Body of pancreas (tissue), 4 donors: ENCODE data around the gene CHST10. TPM values are rescaled to one million over a fixed set of nuclear protein-coding genes. Genes with fewer than 3 reads are reported as not detected.

Source experiments
- ATAC-seq: fragments of 150-250 bp; one replicate; pipeline ENCODE4 v1.9.1; 2016
- DNase-seq, 4 donors: peaks; one replicate each; pipeline ENCODE4 v3.0.0-alpha.2; 2019
- H3K27ac ChIP-seq, 4 donors: fragments of 200-600 bp; sonication (generic); 1 replicate in 3 of 4; 2 replicates in 1 of 4; pipeline versions ENCODE4 v1.5.1 to v1.6.1; 2016 to 2019; ENCODE audit warnings: mild to moderate bottlenecking in 1 of 4, mixed read lengths in 1 of 4, moderate library complexity in 1 of 4
- H3K27me3 ChIP-seq, 2 donors: fragments of 200-600 bp; sonication (generic); one replicate each; pipeline ENCODE4 v1.6.0; 2016; ENCODE audit warnings: mild to moderate bottlenecking in 1 of 2
- H3K36me3 ChIP-seq, 2 donors: fragments of 200-600 bp; sonication (generic); replicated peaks in 1 of 2; 2 replicates each; pipeline ENCODE4 v1.5.1; 2016; ENCODE audit warnings: low read depth in 2 of 2; ENCODE audit not compliant: insufficient read depth in 1 of 2
- H3K4me1 ChIP-seq: fragments of 200-600 bp; sonication (generic); one replicate; pipeline ENCODE4 v1.6.0; 2016
- H3K4me3 ChIP-seq, 2 donors: fragments of 200-600 bp; sonication (generic); 1 replicate in 1 of 2; 2 replicates in 1 of 2; pipeline ENCODE4 v1.5.1; 2016 to 2019
- H3K9me3 ChIP-seq, 3 donors: fragments of 200-600 bp; sonication (generic); 1 replicate in 2 of 3; 2 replicates in 1 of 3; pipeline ENCODE4 v1.5.1; 2016
- POLR2A ChIP-seq, 3 donors: fragments of 450-650 bp; IDR thresholded peaks; one replicate each; pipeline ENCODE4 v1.6.1; 2016; ENCODE audit warnings: antibody characterized with exemption in 3 of 3, mild to moderate bottlenecking in 2 of 3
- WGBS, 2 donors: methylation state at CpG; one replicate each; pipeline ENCODE4 v1.1.5; 2017; 5-methylcytosine and 5-hydroxymethylcytosine counted together
- intact Hi-C: fragments of 100-400 bp; cut with DNase I; formaldehyde crosslinking; loops from one replicate; pipeline ENCODE4 v1.15.1; 2023
- total RNA-seq, 2 donors: library from RNA; depleted of rRNA; stranded (reverse); fragments of >200 nt; gene quantifications; one replicate each; pipeline ENCODE4 v1.1.0, GENCODE V29; 2016
- TF ChIP-seq, protein P1 (sequence below), 7 experiments: fragments of 450-650 bp in 4 of 7; fragments of 200-600 bp in 3 of 7; sonication (generic) in 3 of 7; IDR thresholded peaks; one replicate each; pipeline ENCODE4 v1.5.1; 2016 to 2019; ENCODE audit warnings: antibody characterized with exemption in 7 of 7

CHST10 gene
- total RNA-seq, 2 donors from 2014 or later: 2.3 to 13.0 TPM

DNA sequence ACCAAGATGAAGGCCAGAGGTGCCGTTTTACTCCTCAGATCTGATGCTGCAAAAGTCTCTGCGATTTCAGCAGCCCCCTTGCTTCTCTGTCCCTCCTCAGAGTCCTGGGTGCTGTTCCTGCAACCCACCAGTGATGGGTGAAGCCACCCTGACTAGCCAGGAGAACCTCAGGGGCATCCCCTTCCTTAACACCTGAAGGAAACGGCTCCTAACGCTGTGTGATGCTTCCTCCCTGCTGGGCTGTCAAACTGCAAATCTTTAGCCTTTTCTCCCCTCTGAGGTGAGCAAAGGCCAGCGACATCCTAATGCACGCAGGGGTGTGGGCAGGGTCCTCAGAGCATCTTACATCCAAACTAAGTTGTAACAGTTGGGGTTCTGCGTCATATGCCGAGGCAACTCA is 24.8 kb downstream of the CHST10 start:
- DNase-seq: no peak
- intact Hi-C loops: no loop called here
- Histone ChIP-seq H3K36me3 (peaks cover 0 to 3% of the 10 kb centered on the region in 2 donors), H3K4me1 (no peaks in the 10 kb centered on the region), H3K27me3 (no peaks in the 10 kb centered on the region), H3K4me3 (no peak overlapping the region), H3K27ac (no peak overlapping the region), H3K9me3 (no peaks in the 10 kb centered on the region)
- TF ChIP-seq, protein P1, sequence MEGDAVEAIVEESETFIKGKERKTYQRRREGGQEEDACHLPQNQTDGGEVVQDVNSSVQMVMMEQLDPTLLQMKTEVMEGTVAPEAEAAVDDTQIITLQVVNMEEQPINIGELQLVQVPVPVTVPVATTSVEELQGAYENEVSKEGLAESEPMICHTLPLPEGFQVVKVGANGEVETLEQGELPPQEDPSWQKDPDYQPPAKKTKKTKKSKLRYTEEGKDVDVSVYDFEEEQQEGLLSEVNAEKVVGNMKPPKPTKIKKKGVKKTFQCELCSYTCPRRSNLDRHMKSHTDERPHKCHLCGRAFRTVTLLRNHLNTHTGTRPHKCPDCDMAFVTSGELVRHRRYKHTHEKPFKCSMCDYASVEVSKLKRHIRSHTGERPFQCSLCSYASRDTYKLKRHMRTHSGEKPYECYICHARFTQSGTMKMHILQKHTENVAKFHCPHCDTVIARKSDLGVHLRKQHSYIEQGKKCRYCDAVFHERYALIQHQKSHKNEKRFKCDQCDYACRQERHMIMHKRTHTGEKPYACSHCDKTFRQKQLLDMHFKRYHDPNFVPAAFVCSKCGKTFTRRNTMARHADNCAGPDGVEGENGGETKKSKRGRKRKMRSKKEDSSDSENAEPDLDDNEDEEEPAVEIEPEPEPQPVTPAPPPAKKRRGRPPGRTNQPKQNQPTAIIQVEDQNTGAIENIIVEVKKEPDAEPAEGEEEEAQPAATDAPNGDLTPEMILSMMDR (IDR thresholded peaks at IDR 0.05): no peak
- no peak for TF ChIP-seq POLR2A (IDR thresholded peaks at IDR 0.05)
- no peak for ATAC-seq
- WGBS, 2 donors: 93 to 100% methylated on average over 2 to 8 of the region's 8 CpGs

DNA sequence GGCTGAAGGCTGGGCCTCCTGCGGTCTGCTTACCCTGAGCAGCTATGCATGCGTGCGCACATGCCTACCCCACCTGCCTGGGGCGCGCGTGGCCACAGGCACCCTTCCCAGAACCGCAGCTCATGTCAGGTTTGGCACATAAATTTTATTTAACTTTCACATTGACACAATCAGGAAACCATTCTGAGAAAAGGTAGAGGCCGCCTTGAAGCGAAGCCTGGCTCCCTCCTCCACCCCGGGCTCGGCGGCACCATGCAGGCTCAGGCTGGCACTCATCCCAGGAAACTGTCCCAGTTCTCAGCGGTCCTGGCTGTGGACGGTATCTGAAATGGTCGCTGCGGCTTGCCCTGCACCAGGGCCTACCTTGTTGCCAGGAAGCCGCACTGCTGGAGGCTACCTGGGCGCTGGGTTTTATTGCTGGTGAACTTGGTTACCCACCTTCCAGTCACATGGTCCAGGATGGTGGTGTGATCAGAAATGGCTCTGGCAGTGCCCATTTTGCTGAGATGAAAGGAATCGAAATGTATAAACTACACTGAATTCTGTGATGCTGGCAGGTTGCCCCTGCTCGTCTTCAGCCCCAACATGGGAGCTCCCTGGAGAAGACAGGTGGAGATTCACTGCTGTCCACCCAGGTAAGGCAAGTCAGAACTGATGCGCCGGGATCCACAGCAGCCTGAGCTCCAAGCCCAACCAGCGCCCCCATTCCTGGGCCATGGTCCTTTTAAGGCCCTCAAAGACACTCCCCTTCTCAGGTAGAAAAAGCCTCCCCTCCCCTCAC is 25.5 kb downstream of the CHST10 start:
- H3K4me3 ChIP-seq: no peak overlapping the region
- H3K27ac ChIP-seq: no peak overlapping the region
- DNase-seq (peak in 1 of 4 donors; percentile 14), ATAC-seq (no peak)
- H3K9me3 ChIP-seq: no peaks in the 10 kb centered on the region
- 92 to 97% methylated on average over 23 of the region's 23 CpGs for WGBS, 2 donors
- TF ChIP-seq, protein P1 (IDR thresholded peaks at IDR 0.05): no peak
- TF ChIP-seq POLR2A (IDR thresholded peaks at IDR 0.05): no peak
- H3K27me3 ChIP-seq: no peaks in the 10 kb centered on the region
- intact Hi-C loops: no loop called here
- H3K4me1 ChIP-seq: no peaks in the 10 kb centered on the region
- H3K36me3 ChIP-seq: peaks cover 0 to 2% of the 10 kb centered on the region in 2 donors

DNA sequence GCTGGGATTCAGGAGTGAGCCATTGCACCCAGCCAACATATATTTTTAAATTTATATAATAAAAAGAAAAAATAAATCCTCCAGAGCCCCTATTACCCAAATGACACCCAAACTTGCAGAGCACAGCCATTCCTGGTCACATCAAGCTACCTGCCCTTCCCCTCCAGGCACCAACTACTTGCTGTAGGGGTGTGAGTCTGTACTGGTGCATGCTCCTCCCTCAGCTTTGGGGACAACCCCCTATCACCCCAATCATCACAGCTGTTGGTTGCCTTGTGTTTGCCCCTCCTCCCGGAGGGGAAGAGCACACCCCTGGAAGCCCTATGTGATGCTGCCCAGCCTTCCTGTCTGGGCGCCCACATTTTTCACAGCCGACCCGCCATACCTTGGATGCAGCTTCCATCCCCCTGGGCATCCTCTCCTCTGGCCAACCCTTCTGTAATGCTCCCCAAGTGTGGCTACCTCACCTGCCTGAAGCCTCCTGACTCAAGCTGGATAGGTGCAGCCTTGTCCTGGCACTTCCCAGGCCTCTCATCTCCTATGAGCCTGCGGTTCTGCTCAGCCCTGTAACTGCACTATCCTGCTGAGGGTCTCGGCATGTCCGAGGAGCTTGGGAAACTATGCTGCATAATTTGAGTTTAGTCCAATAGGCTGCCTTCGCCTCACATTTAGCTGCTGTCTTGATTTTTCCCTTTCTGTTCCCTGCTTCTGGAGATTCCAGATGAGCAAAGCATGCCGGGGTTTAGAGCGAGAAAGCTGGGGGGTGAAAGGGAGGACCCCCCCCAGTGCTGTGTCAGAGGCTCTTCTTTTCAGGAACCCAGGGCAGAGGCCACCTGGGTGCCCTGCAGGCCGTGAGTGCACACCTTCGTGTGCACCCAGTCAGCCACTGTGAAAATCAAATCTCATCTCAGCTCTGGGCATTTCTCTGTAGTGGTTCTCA is 27.2 kb downstream of the CHST10 start:
- 92 to 96% methylated on average over 12 of the region's 12 CpGs for WGBS, 2 donors

DNA sequence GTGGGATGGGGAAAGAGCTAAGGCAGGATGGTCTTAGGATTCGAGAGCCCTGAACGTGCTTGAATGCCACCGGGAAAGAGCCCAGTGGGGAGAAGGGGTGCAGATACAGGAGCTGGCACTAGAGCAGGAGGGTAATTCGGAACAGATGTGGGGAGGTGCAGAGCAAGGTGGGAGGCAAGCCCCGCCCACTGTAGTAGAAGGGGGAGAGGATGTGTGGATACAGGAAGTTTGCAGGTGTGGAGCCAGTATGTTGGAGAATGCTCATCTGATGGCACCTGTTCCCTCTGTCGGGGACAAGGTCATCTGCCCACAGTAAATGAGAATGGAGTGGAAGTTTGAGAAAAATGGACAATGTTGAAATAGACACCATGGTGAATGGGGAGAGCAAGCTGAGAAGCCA is 28.8 kb downstream of the CHST10 start:
- Histone ChIP-seq H3K36me3 (peaks cover 0 to 2% of the 10 kb centered on the region in 2 donors), H3K27ac (no peak overlapping the region), H3K4me1 (no peaks in the 10 kb centered on the region), H3K27me3 (no peaks in the 10 kb centered on the region), H3K4me3 (no peak overlapping the region), H3K9me3 (no peaks in the 10 kb centered on the region)
- no peak for DNase-seq
- WGBS, 2 donors: 83 to 85% methylated on average over 6 of the region's 6 CpGs
- no peak for ATAC-seq
- TF ChIP-seq, protein P1 (IDR thresholded peaks at IDR 0.05): no peak
- no peak for TF ChIP-seq POLR2A (IDR thresholded peaks at IDR 0.05)
- intact Hi-C loops: no loop called here

More for the DNA sequence above, 27.2 kb downstream of the CHST10 start:
- TF ChIP-seq, protein P1 (IDR thresholded peaks at IDR 0.05): no peak
- TF ChIP-seq POLR2A (IDR thresholded peaks at IDR 0.05): no peak
- DNase-seq (no peak), ATAC-seq (no peak)
- no peak overlapping the region for H3K27ac ChIP-seq
- H3K36me3 ChIP-seq: peaks cover 0 to 2% of the 10 kb centered on the region in 2 donors
- intact Hi-C loops: no loop called here
- no peak overlapping the region for H3K4me3 ChIP-seq
- no peaks in the 10 kb centered on the region for H3K27me3 ChIP-seq
- no peaks in the 10 kb centered on the region for H3K9me3 ChIP-seq
- no peaks in the 10 kb centered on the region for H3K4me1 ChIP-seq
